Body of pancreas (tissue), 4 donors: ENCODE data around the gene COL19A1. TPM values are rescaled to one million over a fixed set of nuclear protein-coding genes. Genes with fewer than 3 reads are reported as not detected.

ENCODE experiments used
- ATAC-seq: fragments of 150-250 bp; one replicate; pipeline ENCODE4 v1.9.1; 2016
- DNase-seq, 4 donors: peaks; one replicate each; pipeline ENCODE4 v3.0.0-alpha.2; 2019
- H3K27ac ChIP-seq, 4 donors: fragments of 200-600 bp; sonication (generic); 1 replicate in 3 of 4; 2 replicates in 1 of 4; pipeline versions ENCODE4 v1.5.1 to v1.6.1; 2016 to 2019; ENCODE audit warnings: mild to moderate bottlenecking in 1 of 4, mixed read lengths in 1 of 4, moderate library complexity in 1 of 4
- H3K27me3 ChIP-seq, 2 donors: fragments of 200-600 bp; sonication (generic); one replicate each; pipeline ENCODE4 v1.6.0; 2016; ENCODE audit warnings: mild to moderate bottlenecking in 1 of 2
- H3K36me3 ChIP-seq, 2 donors: fragments of 200-600 bp; sonication (generic); replicated peaks in 1 of 2; 2 replicates each; pipeline ENCODE4 v1.5.1; 2016; ENCODE audit warnings: low read depth in 2 of 2; ENCODE audit not compliant: insufficient read depth in 1 of 2
- H3K4me1 ChIP-seq: fragments of 200-600 bp; sonication (generic); one replicate; pipeline ENCODE4 v1.6.0; 2016
- H3K4me3 ChIP-seq, 2 donors: fragments of 200-600 bp; sonication (generic); 1 replicate in 1 of 2; 2 replicates in 1 of 2; pipeline ENCODE4 v1.5.1; 2016 to 2019
- H3K9me3 ChIP-seq, 3 donors: fragments of 200-600 bp; sonication (generic); 1 replicate in 2 of 3; 2 replicates in 1 of 3; pipeline ENCODE4 v1.5.1; 2016
- CTCF ChIP-seq, 7 experiments: fragments of 450-650 bp in 4 of 7; fragments of 200-600 bp in 3 of 7; sonication (generic) in 3 of 7; IDR thresholded peaks; one replicate each; pipeline ENCODE4 v1.5.1; 2016 to 2019; ENCODE audit warnings: antibody characterized with exemption in 7 of 7
- POLR2A ChIP-seq, 3 donors: fragments of 450-650 bp; IDR thresholded peaks; one replicate each; pipeline ENCODE4 v1.6.1; 2016; ENCODE audit warnings: antibody characterized with exemption in 3 of 3, mild to moderate bottlenecking in 2 of 3
- WGBS, 2 donors: methylation state at CpG; one replicate each; pipeline ENCODE4 v1.1.5; 2017; 5-methylcytosine and 5-hydroxymethylcytosine counted together
- intact Hi-C: fragments of 100-400 bp; cut with DNase I; formaldehyde crosslinking; loops from one replicate; pipeline ENCODE4 v1.15.1; 2023
- total RNA-seq, 2 donors: library from RNA; depleted of rRNA; stranded (reverse); fragments of >200 nt; gene quantifications; one replicate each; pipeline ENCODE4 v1.1.0, GENCODE V29; 2016

The COL19A1 gene
- total RNA-seq, 2 donors from 2014 or later = 0.26 to 1.6 TPM

- Histone ChIP-seq H3K36me3 (no peaks in the 10 kb centered on the region), H3K4me1 (peaks cover 9% of the 10 kb centered on the region), H3K27ac (no peak overlapping the region), H3K9me3 (no peaks in the 10 kb centered on the region), H3K4me3 (no peak overlapping the region), H3K27me3 (no peaks in the 10 kb centered on the region)
- intact Hi-C loops = no loop called here
- ATAC-seq = no peak
- no peak for DNase-seq
- 53 to 57% methylated on average over 4 of the region's 4 CpGs for WGBS, 2 donors
- TF ChIP-seq CTCF (IDR thresholded peaks at IDR 0.05) (no peak), POLR2A (IDR thresholded peaks at IDR 0.05) (no peak)
Observed at GRCh38 chr6:70150521-70150920, 284.2 kb downstream of the COL19A1 start.

- ATAC-seq (no peak), DNase-seq (no peak)
- WGBS, 2 donors = 53 to 69% methylated on average over 2 of the region's 2 CpGs
- Histone ChIP-seq H3K4me3 (no peak overlapping the region), H3K36me3 (no peaks in the 10 kb centered on the region), H3K27ac (no peak overlapping the region), H3K9me3 (no peaks in the 10 kb centered on the region), H3K27me3 (no peaks in the 10 kb centered on the region), H3K4me1 (peaks cover 9% of the 10 kb centered on the region)
- no peak for TF ChIP-seq CTCF (IDR thresholded peaks at IDR 0.05)
- TF ChIP-seq POLR2A (IDR thresholded peaks at IDR 0.05) = no peak
- intact Hi-C loops = no loop called here
Observed at GRCh38 chr6:70151616-70152015, 285.3 kb downstream of the COL19A1 start.

- no peaks in the 10 kb centered on the region for H3K9me3 ChIP-seq
- no peak for ATAC-seq
- no peaks in the 10 kb centered on the region for H3K36me3 ChIP-seq
- peaks cover 9% of the 10 kb centered on the region for H3K4me1 ChIP-seq
- WGBS, 2 donors = 89 to 94% methylated on average over 6 of the region's 6 CpGs
- intact Hi-C loops = no loop called here
- no peak overlapping the region for H3K4me3 ChIP-seq
- DNase-seq = no peak
- no peak overlapping the region for H3K27ac ChIP-seq
- no peaks in the 10 kb centered on the region for H3K27me3 ChIP-seq
- no peak for TF ChIP-seq CTCF (IDR thresholded peaks at IDR 0.05)
- no peak for TF ChIP-seq POLR2A (IDR thresholded peaks at IDR 0.05)
Observed at GRCh38 chr6:70152786-70153185, 286.4 kb downstream of the COL19A1 start.

- intact Hi-C loops = no loop called here
- DNase-seq (no peak), ATAC-seq (no peak)
- no peak for TF ChIP-seq CTCF (IDR thresholded peaks at IDR 0.05)
- no peak for TF ChIP-seq POLR2A (IDR thresholded peaks at IDR 0.05)
- WGBS, 2 donors = 24 to 30% methylated on average over 1 of the region's 1 CpG
- H3K9me3 ChIP-seq = no peaks in the 10 kb centered on the region
- H3K4me3 ChIP-seq = no peak overlapping the region
- H3K27me3 ChIP-seq = no peaks in the 10 kb centered on the region
- H3K27ac ChIP-seq = no peak overlapping the region
- H3K36me3 ChIP-seq = no peaks in the 10 kb centered on the region
- H3K4me1 ChIP-seq = peaks cover 5% of the 10 kb centered on the region
Observed at GRCh38 chr6:70157086-70157485, 290.7 kb downstream of the COL19A1 start.

GRCh38 chr6:70160276-70160675 is 293.9 kb downstream of the COL19A1 start:
- TF ChIP-seq POLR2A (IDR thresholded peaks at IDR 0.05) (no peak), CTCF (IDR thresholded peaks at IDR 0.05) (no peak)
- intact Hi-C loops = no loop called here

More at GRCh38 chr6:70160276-70160675, 293.9 kb downstream of the COL19A1 start:
- Histone ChIP-seq H3K4me1 (peaks cover 22% of the 10 kb centered on the region), H3K9me3 (no peaks in the 10 kb centered on the region), H3K36me3 (no peaks in the 10 kb centered on the region), H3K27ac (no peak overlapping the region), H3K4me3 (no peak overlapping the region), H3K27me3 (no peaks in the 10 kb centered on the region)
- 24 to 25% methylated on average over 1 of the region's 1 CpG for WGBS, 2 donors
- ATAC-seq = no peak
- DNase-seq = no peak
